ENCODE data around the gene GIT2.
"Not testable (repeated sequence)": the region's sequence is repeated elsewhere in the genome, so short reads cannot be mapped to it uniquely, and the experiment has no call there.

GIT2 gene

DNA sequence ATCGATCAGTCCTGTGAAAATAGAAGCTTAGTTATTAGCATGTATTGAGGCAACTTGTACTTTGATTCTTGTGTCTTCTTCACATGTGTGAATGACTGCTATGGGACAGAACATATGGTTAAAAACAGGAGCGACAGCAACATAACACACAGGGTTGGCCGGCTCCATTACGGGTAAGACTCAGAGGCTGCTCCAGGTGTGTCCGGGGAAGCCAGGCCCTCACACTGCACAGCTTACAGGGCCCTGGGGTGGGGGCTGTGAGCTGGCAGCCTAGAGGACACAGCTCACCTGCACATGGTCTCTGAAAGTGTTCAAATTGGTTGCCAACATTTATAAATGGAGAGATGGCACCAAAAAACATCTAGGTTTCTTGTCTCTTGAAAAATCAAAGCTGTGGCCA, 65.0 kb downstream of the GIT2 start:
- no peak for DNase-seq
- no peaks in the 10 kb centered on the region for H3K27me3 ChIP-seq (replicated peaks; ENCODE audit: insufficient read depth, low read length)
- H3K4me1 ChIP-seq (ENCODE audit: low read length): no peaks in the 10 kb centered on the region
- no peaks in the 10 kb centered on the region for H3F3A ChIP-seq (ENCODE audit: insufficient read depth, low read length)
- H3K9ac ChIP-seq (ENCODE audit: low read length): no peak overlapping the region
- no peak overlapping the region for H3K4me3 ChIP-seq (ENCODE audit: low read length)
- H3K9me2 ChIP-seq (replicated peaks; ENCODE audit: insufficient read depth, low read length): no peaks in the 10 kb centered on the region
- no peaks in the 10 kb centered on the region for H3K9me3 ChIP-seq (replicated peaks; ENCODE audit: insufficient read depth, low read length)
- no peak overlapping the region for H3K27ac ChIP-seq (ENCODE audit: low read length)
- H4K20me1 ChIP-seq (ENCODE audit: insufficient read depth, low read length): no peaks in the 10 kb centered on the region
- H2AFZ ChIP-seq (ENCODE audit: low read length): no peak overlapping the region
- no peaks in the 10 kb centered on the region for H3K36me3 ChIP-seq (replicated peaks; ENCODE audit: insufficient read depth, low read length)
- TF ChIP-seq EZH2phosphoT487 (IDR thresholded peaks at IDR 0.05; ENCODE audit: low read length): no peak
- TF ChIP-seq CTCF (IDR thresholded peaks at IDR 0.05; ENCODE audit: low read length): no peak
- TF ChIP-seq EZH2 (optimal IDR thresholded peaks at IDR 0.05; ENCODE audit: low read depth, low read length): no peak
- H3K79me2 ChIP-seq (ENCODE audit: low read length): no peaks in the 10 kb centered on the region
- no peak overlapping the region for H3K4me2 ChIP-seq (ENCODE audit: low read depth, low read length)

- no peak overlapping the region for H3K9ac ChIP-seq (ENCODE audit: low read length)
- TF ChIP-seq EZH2phosphoT487 (IDR thresholded peaks at IDR 0.05; ENCODE audit: low read length) (no peak), EZH2 (optimal IDR thresholded peaks at IDR 0.05; ENCODE audit: low read depth, low read length) (no peak), CTCF (IDR thresholded peaks at IDR 0.05; ENCODE audit: low read length) (no peak)
- no peaks in the 10 kb centered on the region for H3K79me2 ChIP-seq (ENCODE audit: low read length)
- H3K9me2 ChIP-seq (replicated peaks; ENCODE audit: insufficient read depth, low read length): no peaks in the 10 kb centered on the region
- H3K27me3 ChIP-seq (replicated peaks; ENCODE audit: insufficient read depth, low read length): no peaks in the 10 kb centered on the region
- H3K4me2 ChIP-seq (ENCODE audit: low read depth, low read length): no peak overlapping the region
- no peak for DNase-seq
- no peak overlapping the region for H3K4me3 ChIP-seq (ENCODE audit: low read length)
- no peaks in the 10 kb centered on the region for H3K9me3 ChIP-seq (replicated peaks; ENCODE audit: insufficient read depth, low read length)
- H3F3A ChIP-seq (ENCODE audit: insufficient read depth, low read length): no peaks in the 10 kb centered on the region
- no peak overlapping the region for H3K27ac ChIP-seq (ENCODE audit: low read length)
- H3K36me3 ChIP-seq (replicated peaks; ENCODE audit: insufficient read depth, low read length): no peaks in the 10 kb centered on the region
- H3K4me1 ChIP-seq (ENCODE audit: low read length): no peaks in the 10 kb centered on the region
- no peaks in the 10 kb centered on the region for H4K20me1 ChIP-seq (ENCODE audit: insufficient read depth, low read length)
- H2AFZ ChIP-seq (ENCODE audit: low read length): no peak overlapping the region
These were observed 66.0 kb downstream of the GIT2 start for GRCh38 chr12:109930028-109930800.

DNA sequence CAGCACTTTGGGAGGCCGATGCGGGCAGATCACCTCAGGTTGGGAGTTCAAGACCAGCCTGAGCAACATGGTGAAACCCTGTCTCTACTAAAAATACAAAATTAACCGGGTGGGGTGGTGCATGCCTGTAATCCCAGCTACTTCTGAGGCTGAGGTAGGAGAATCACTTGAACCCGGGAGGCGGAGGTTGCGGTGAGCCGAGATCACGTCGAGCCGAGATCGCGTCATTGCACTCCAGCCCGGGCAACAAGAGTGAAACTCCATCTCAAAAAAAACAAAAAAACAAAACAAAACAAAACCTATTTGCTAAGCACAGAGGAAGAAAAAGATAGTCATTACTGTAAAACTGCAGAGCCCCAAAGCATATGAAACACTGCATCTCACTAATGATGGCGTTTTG, 66.8 kb downstream of the GIT2 start:
- H3K36me3 ChIP-seq (replicated peaks; ENCODE audit: insufficient read depth, low read length); H3K9ac ChIP-seq (ENCODE audit: low read length); H3K9me3 ChIP-seq (replicated peaks; ENCODE audit: insufficient read depth, low read length); DNase-seq; H3K27me3 ChIP-seq (replicated peaks; ENCODE audit: insufficient read depth, low read length); H2AFZ ChIP-seq (ENCODE audit: low read length); H3K27ac ChIP-seq (ENCODE audit: low read length); H4K20me1 ChIP-seq (ENCODE audit: insufficient read depth, low read length); H3K4me3 ChIP-seq (ENCODE audit: low read length); H3K79me2 ChIP-seq (ENCODE audit: low read length); H3K4me1 ChIP-seq (ENCODE audit: low read length); H3K9me2 ChIP-seq (replicated peaks; ENCODE audit: insufficient read depth, low read length); H3K4me2 ChIP-seq (ENCODE audit: low read depth, low read length); H3F3A ChIP-seq (ENCODE audit: insufficient read depth, low read length): not testable (repeated sequence)

DNA sequence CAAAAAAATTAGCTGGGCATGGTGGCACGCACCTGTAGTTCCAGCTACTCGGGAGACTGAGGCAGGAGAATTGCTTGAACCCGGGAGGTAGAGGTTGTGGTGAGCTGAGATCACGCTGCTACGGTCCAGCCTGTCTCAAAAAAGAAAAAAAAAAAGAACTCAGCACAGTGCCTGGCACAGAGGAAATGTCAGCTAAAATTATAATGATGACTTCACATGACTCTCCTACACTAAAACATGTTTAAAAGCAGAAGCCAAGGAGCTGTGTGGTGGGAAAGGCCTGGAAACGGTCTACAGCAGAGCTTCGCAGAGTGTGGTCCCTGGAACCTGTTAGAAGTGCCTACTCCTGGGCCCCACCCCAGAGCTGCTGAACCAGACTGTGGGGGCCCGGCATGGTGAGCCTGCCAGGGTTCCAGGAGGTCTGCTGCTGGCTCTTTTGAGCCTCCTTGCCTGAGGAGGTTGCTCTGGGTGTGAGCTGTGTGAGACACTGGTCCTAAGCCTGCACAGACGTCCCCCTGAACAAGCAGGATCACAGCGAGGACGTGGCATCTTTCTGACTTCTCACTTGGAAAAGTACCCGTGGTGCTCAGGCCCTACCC, 68.0 kb downstream of the GIT2 start:
- H3K9ac ChIP-seq (ENCODE audit: low read length): no peak overlapping the region
- H4K20me1 ChIP-seq (ENCODE audit: insufficient read depth, low read length): no peaks in the 10 kb centered on the region
- H3K9me2 ChIP-seq (replicated peaks; ENCODE audit: insufficient read depth, low read length): no peaks in the 10 kb centered on the region
- DNase-seq: no peak
- no peak overlapping the region for H3K27ac ChIP-seq (ENCODE audit: low read length)
- H3K4me2 ChIP-seq (ENCODE audit: low read depth, low read length): no peak overlapping the region
- no peak overlapping the region for H3K4me3 ChIP-seq (ENCODE audit: low read length)
- H3K79me2 ChIP-seq (ENCODE audit: low read length): no peaks in the 10 kb centered on the region
- no peak for TF ChIP-seq EZH2 (optimal IDR thresholded peaks at IDR 0.05; ENCODE audit: low read depth, low read length)
- TF ChIP-seq CTCF (IDR thresholded peaks at IDR 0.05; ENCODE audit: low read length): no peak
- TF ChIP-seq EZH2phosphoT487 (IDR thresholded peaks at IDR 0.05; ENCODE audit: low read length): no peak
- no peaks in the 10 kb centered on the region for H3K27me3 ChIP-seq (replicated peaks; ENCODE audit: insufficient read depth, low read length)
- no peaks in the 10 kb centered on the region for H3K4me1 ChIP-seq (ENCODE audit: low read length)
- H3F3A ChIP-seq (ENCODE audit: insufficient read depth, low read length): no peaks in the 10 kb centered on the region
- H3K9me3 ChIP-seq (replicated peaks; ENCODE audit: insufficient read depth, low read length): no peaks in the 10 kb centered on the region
- no peak overlapping the region for H2AFZ ChIP-seq (ENCODE audit: low read length)
- H3K36me3 ChIP-seq (replicated peaks; ENCODE audit: insufficient read depth, low read length): no peaks in the 10 kb centered on the region

Measured in MM.1S (cell line).